HepG2 (cell line): ENCODE results near the gene CELF4. TPM values are rescaled to one million over a fixed set of nuclear protein-coding genes. Genes with fewer than 3 reads are reported as not detected.

Source experiments
- ATAC-seq: fragments of 200-7000 bp; cut with Tn5 transposase; 3 replicates; pipeline ENCODE4 v1.9.1; 2020; ENCODE audit warnings: mild to moderate bottlenecking, moderate library complexity
- BruUV-seq: library from RNA; stranded (reverse); fragments of 400-500 nt; replicated peaks from 2 replicates; lab custom pipeline; 2021; lab: Mats Ljungman, UMichigan
- CTCF ChIA-PET: fragments of 300-600 bp; formaldehyde crosslinking; extraction: SDS; loops from one replicate; lab custom pipeline; 2021; ENCODE audit warnings: low total read pairs, inconsistent platforms, low intra/inter-chr PET ratio; lab: Yijun Ruan, JAX
- POLR2A ChIA-PET: fragments of 350-600 bp; sonication (Branson Sonifier 250); formaldehyde crosslinking; loops from one replicate; lab custom pipeline; 2020; ENCODE audit warnings: antibody characterized with exemption, inconsistent platforms; lab: Yijun Ruan, JAX
- DNase-seq: peaks from one replicate; pipeline ENCODE4 v3.0.0-alpha.2; 2015; ENCODE audit warnings: low spot score
- FAIRE-seq: peaks from 3 replicates; lab custom pipeline; 2011; peaks lifted over from hg19 to GRCh38; lab: Jason Lieb, UNC
- H2AFZ ChIP-seq: one replicate; pipeline ENCODE4 v1.6.1; 2011; ENCODE audit warnings: low read length, inconsistent platforms
- H3K27ac ChIP-seq: fragments of 300-600 bp; 3 replicates; pipeline ENCODE4 v1.8.0; 2011; ENCODE audit warnings: mixed run types, mild to moderate bottlenecking, mixed read lengths, low read length, inconsistent platforms; ENCODE audit not compliant: insufficient read depth; ENCODE audit errors: extremely low read length
- H3K27me3 ChIP-seq, 2 experiments: fragments of 200-600 bp in 1 of 2; 2 replicates in 1 of 2; 3 replicates in 1 of 2; pipeline versions ENCODE4 v1.6.0 to v1.8.0; 2011; ENCODE audit warnings: low read length in 2 of 2, mild to moderate bottlenecking in 2 of 2, moderate library complexity in 2 of 2, inconsistent platforms in 1 of 2; ENCODE audit not compliant: insufficient read depth in 2 of 2, control insufficient read depth in 1 of 2
- H3K36me3 ChIP-seq, 2 experiments: fragments of 200-600 bp in 1 of 2; replicated peaks in 1 of 2; 2 replicates in 1 of 2; 3 replicates in 1 of 2; pipeline versions ENCODE4 v1.5.1 to v1.8.0; 2011; ENCODE audit warnings: low read length in 2 of 2, inconsistent platforms in 1 of 2; ENCODE audit not compliant: insufficient read depth in 2 of 2, control insufficient read depth in 1 of 2
- H3K4me1 ChIP-seq: 2 replicates; pipeline ENCODE4 v1.5.1; 2012; ENCODE audit warnings: low read length, inconsistent platforms; ENCODE audit not compliant: insufficient read depth
- H3K4me2 ChIP-seq: 2 replicates; pipeline ENCODE4 v1.6.0; 2011; ENCODE audit warnings: low read depth, low read length, inconsistent platforms
- H3K4me3 ChIP-seq, 3 experiments: fragments of 200-600 bp in 1 of 3; sonication (generic), shearing (Covaris generic) in 1 of 3; replicated peaks in 1 of 3; 2 replicates each; pipeline ENCODE4 v1.5.1; 2011 to 2016; ENCODE audit warnings: low read length in 3 of 3, inconsistent platforms in 2 of 3, low read depth in 2 of 3, mild to moderate bottlenecking in 2 of 3, control low read depth in 1 of 3, mixed read lengths in 1 of 3; ENCODE audit not compliant: insufficient read depth in 1 of 3
- H3K79me2 ChIP-seq: one replicate; pipeline ENCODE4 v1.6.1; 2011; ENCODE audit warnings: low read length, inconsistent platforms; ENCODE audit not compliant: insufficient read depth
- H3K9ac ChIP-seq: 2 replicates; pipeline ENCODE4 v1.6.0; 2011; ENCODE audit warnings: mild to moderate bottlenecking, low read depth, low read length, inconsistent platforms; ENCODE audit not compliant: insufficient read depth
- H3K9me3 ChIP-seq: 2 replicates; pipeline ENCODE4 v1.5.1; 2012; ENCODE audit warnings: mild to moderate bottlenecking, low read length
- H4K20me1 ChIP-seq: 2 replicates; pipeline ENCODE4 v1.6.0; 2011; ENCODE audit warnings: inconsistent platforms, mild to moderate bottlenecking, low read length, moderate library complexity; ENCODE audit not compliant: insufficient read depth
- EHMT2 ChIP-seq: fragments of 200-600 bp; sonication (generic); IDR thresholded peaks from 2 replicates; pipeline ENCODE4 v1.7.0; 2017; ENCODE audit warnings: antibody characterized with exemption, low read depth, low read length, borderline replicate concordance
- MAFF ChIP-seq: IDR thresholded peaks from 2 replicates; pipeline ENCODE4 v1.6.1; 2011; ENCODE audit warnings: low read depth, low read length, improper control_type of control experiment
- MIER2 ChIP-seq: IDR thresholded peaks from 2 replicates; pipeline ENCODE4 v1.6.1; 2016; ENCODE audit warnings: missing biosample characterization, missing genetic modification reagents
- NCOA1 ChIP-seq: sonication (generic); formaldehyde crosslinking; IDR thresholded peaks from 2 replicates; pipeline ENCODE4 v1.9.0; 2021; ENCODE audit warnings: missing genetic modification reagents
- SALL1 ChIP-seq: sonication (generic); formaldehyde crosslinking; IDR thresholded peaks from 2 replicates; pipeline ENCODE4 v1.8.0; 2022; ENCODE audit warnings: mild to moderate bottlenecking, missing genetic modification reagents
- WGBS: methylation state at CpG from one replicate; pipeline ENCODE4 v1.1.6; 2017; ENCODE audit warnings: low lambda C conversion rate; 5-methylcytosine and 5-hydroxymethylcytosine counted together
- in situ Hi-C: cut with HindIII; loops from 2 replicates; pipeline ENCODE4 v1.10.0; 2017; ENCODE audit warnings: low pct_unique_long_range_greater_than_20kb; ENCODE audit not compliant: extremely low pct_ligation_motif_present
- intact Hi-C: fragments of 100-400 bp; cut with micrococcal nuclease; formaldehyde crosslinking; loops from one replicate; pipeline ENCODE4 v1.10.0; 2022; ENCODE audit not compliant: unreplicated experiment
- polyA plus RNA-seq, 8 experiments: library from polyadenylated mRNA; depleted of rRNA in 3 of 8; stranded (reverse) in 7 of 8; unstranded in 1 of 8; fragments of >200 nt; fragmentation: Illumina TruSeq in 4 of 8; extraction: Trizol in 4 of 8; gene quantifications; 2 replicates each; pipeline versions ENCODE4 v1.2.1 to v1.2.3, GENCODE V29; 2011 to 2016; ENCODE audit warnings: low read depth in 4 of 8, missing spikeins in 1 of 8, mixed read lengths in 1 of 8; ENCODE audit not compliant: insufficient read depth in 1 of 8
- total RNA-seq, 5 experiments: library from RNA; depleted of rRNA; stranded (reverse); fragments of >200 nt; fragmentation: Illumina TruSeq; extraction: Trizol; gene quantifications; 2 replicates each; pipeline ENCODE4 v1.2.3, GENCODE V29; 2016; ENCODE audit warnings: low read depth in 1 of 5
- TF ChIP-seq, protein P1 (sequence below), 2 experiments: IDR thresholded peaks; 2 replicates each; pipeline ENCODE4 v1.6.1; 2011 to 2012; ENCODE audit warnings: low read length in 2 of 2, borderline replicate concordance in 1 of 2, low read depth in 1 of 2, mild to moderate bottlenecking in 1 of 2, moderate library complexity in 1 of 2

Gene CELF4
- total and polyA plus RNA-seq, 2 of the 13 experiments (the other 11 are each of a cell fraction or from before 2014, with no cell fraction given) = not detected

DNA sequence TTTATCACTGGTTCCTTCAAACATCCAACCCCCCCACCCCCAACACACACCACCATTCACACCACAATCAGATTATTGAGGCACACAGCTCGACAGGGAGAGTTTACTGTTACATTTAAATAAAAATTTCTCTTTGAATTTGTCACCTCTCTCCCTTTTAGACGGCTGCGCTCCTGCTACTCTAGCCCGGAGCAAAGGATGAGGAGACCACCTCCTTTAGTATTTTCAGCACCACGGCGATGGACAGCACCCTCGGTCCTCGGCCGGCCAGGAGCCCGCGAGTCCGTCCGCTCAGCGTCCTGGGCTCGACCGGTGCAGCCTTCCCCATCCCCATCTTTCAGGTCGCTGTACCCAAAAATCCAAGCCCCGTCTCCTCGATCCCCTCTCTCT is 892 bp downstream of the CELF4 start:
- DNase-seq = no peak
- peak; percentile 53 for ATAC-seq
- intact Hi-C loops = no loop called here
- 25% methylated on average over 19 of the region's 19 CpGs for WGBS
- H3K9me3 ChIP-seq = no peaks in the 10 kb centered on the region
- no peak for FAIRE-seq
- peaks cover 1 to 41% of the 10 kb centered on the region in 2 experiments; a peak in 3 of 5 replicates for H3K27me3 ChIP-seq
- in situ Hi-C loops = no loop called here
- no TSS peak for BruUV-seq
- no peak overlapping the region for H3K4me3 ChIP-seq
- TF ChIP-seq, protein P1, sequence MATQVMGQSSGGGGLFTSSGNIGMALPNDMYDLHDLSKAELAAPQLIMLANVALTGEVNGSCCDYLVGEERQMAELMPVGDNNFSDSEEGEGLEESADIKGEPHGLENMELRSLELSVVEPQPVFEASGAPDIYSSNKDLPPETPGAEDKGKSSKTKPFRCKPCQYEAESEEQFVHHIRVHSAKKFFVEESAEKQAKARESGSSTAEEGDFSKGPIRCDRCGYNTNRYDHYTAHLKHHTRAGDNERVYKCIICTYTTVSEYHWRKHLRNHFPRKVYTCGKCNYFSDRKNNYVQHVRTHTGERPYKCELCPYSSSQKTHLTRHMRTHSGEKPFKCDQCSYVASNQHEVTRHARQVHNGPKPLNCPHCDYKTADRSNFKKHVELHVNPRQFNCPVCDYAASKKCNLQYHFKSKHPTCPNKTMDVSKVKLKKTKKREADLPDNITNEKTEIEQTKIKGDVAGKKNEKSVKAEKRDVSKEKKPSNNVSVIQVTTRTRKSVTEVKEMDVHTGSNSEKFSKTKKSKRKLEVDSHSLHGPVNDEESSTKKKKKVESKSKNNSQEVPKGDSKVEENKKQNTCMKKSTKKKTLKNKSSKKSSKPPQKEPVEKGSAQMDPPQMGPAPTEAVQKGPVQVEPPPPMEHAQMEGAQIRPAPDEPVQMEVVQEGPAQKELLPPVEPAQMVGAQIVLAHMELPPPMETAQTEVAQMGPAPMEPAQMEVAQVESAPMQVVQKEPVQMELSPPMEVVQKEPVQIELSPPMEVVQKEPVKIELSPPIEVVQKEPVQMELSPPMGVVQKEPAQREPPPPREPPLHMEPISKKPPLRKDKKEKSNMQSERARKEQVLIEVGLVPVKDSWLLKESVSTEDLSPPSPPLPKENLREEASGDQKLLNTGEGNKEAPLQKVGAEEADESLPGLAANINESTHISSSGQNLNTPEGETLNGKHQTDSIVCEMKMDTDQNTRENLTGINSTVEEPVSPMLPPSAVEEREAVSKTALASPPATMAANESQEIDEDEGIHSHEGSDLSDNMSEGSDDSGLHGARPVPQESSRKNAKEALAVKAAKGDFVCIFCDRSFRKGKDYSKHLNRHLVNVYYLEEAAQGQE (IDR thresholded peaks at IDR 0.05; ENCODE audit: borderline replicate concordance in 1 of 2, low read depth in 1 of 2, low read length in 2 of 2) = peak; percentile 76 to 94
- TF ChIP-seq EHMT2 (0 out of 2 replicates have a peak, but pooled peaks have one; percentile 40), MIER2 (CRISPR knock-in tag) (peak; percentile 91), NCOA1 (CRISPR knock-in tag) (no peak), SALL1 (CRISPR knock-in tag) (peak; percentile 38; the same call in 1 of the 2 replicates), MAFF (no peak)
- CTCF ChIA-PET = no interaction called here
- no peak overlapping the region for H3K27ac ChIP-seq
- no peaks in the 10 kb centered on the region for H4K20me1 ChIP-seq
- H3K79me2 ChIP-seq = no peaks in the 10 kb centered on the region
- no peaks in the 10 kb centered on the region for H3K4me1 ChIP-seq
- H3K4me2 ChIP-seq = no peak overlapping the region
- H2AFZ ChIP-seq = no peak overlapping the region
- POLR2A ChIA-PET = no interaction called here
- no peaks in the 10 kb centered on the region for H3K36me3 ChIP-seq
- H3K9ac ChIP-seq = no peak overlapping the region
